H1 (cell line): ENCODE results near the gene LYL1. TPM values are rescaled to one million over a fixed set of nuclear protein-coding genes. Genes with fewer than 3 reads are reported as not detected.

Experiments
- CTCF ChIA-PET: fragments of 300-600 bp; sonication (Branson Sonifier 250); formaldehyde crosslinking; loops from one replicate; lab custom pipeline; 2021; ENCODE audit not compliant: partially characterized antibody; lab: Charles Lee
- POLR2A ChIA-PET: fragments of 300-600 bp; sonication (Branson Sonifier 250); formaldehyde crosslinking; loops from one replicate; lab custom pipeline; 2021; ENCODE audit warnings: inconsistent platforms; ENCODE audit not compliant: partially characterized antibody; lab: Charles Lee
- DNase-seq, 2 experiments: peaks; one replicate each; pipeline versions ENCODE4 v3.0.0 to v3.0.0-alpha.2; 2010 to 2022; ENCODE audit warnings: low spot score in 2 of 2, low read depth in 1 of 2, mixed read lengths in 1 of 2
- FAIRE-seq: peaks from 2 replicates; lab custom pipeline; 2011; peaks lifted over from hg19 to GRCh38; lab: Jason Lieb, UNC
- H2AFZ ChIP-seq: 2 replicates; pipeline ENCODE4 v1.8.1; 2012; ENCODE audit warnings: low read length, inconsistent platforms
- H2AK5ac ChIP-seq: 2 replicates; pipeline ENCODE4 v1.6.1; 2013; ENCODE audit warnings: low read depth, low read length
- H2BK120ac ChIP-seq: replicated peaks from 2 replicates; pipeline ENCODE3; 2013; ENCODE audit warnings: low read depth, low read length, inconsistent platforms
- H2BK12ac ChIP-seq: 2 replicates; pipeline ENCODE4 v1.6.1; 2013; ENCODE audit warnings: low read depth, low read length
- H2BK15ac ChIP-seq: 2 replicates; pipeline ENCODE4 v1.6.1; 2013; ENCODE audit warnings: low read length
- H2BK20ac ChIP-seq: 2 replicates; pipeline ENCODE4 v1.6.1; 2013; ENCODE audit warnings: low read length
- H2BK5ac ChIP-seq: 2 replicates; pipeline ENCODE4 v1.6.1; 2013; ENCODE audit warnings: low read depth, low read length
- H3K14ac ChIP-seq: 2 replicates; pipeline ENCODE4 v1.6.1; 2013; ENCODE audit warnings: inconsistent platforms; ENCODE audit not compliant: insufficient read length
- H3K18ac ChIP-seq: 2 replicates; pipeline ENCODE4 v1.6.1; 2013; ENCODE audit warnings: low read length; ENCODE audit errors: extremely low read depth
- H3K23ac ChIP-seq: 2 replicates; pipeline ENCODE4 v1.6.1; 2013; ENCODE audit warnings: inconsistent platforms; ENCODE audit not compliant: insufficient read length
- H3K23me2 ChIP-seq: 2 replicates; pipeline ENCODE4 v1.6.1; 2013; ENCODE audit warnings: low read depth, low read length
- H3K27ac ChIP-seq: 2 replicates; pipeline ENCODE4 v1.6.1; 2011; ENCODE audit warnings: low read depth, low read length, inconsistent platforms
- H3K27me3 ChIP-seq, 4 experiments: replicated peaks in 1 of 4; 1 replicate in 1 of 4; 2 replicates in 3 of 4; pipeline versions ENCODE4 v1.6.1 to v1.8.1; 2011 to 2013; ENCODE audit warnings: low read length in 3 of 4, mild to moderate bottlenecking in 3 of 4, inconsistent platforms in 2 of 4, mixed read lengths in 2 of 4, moderate library complexity in 1 of 4; ENCODE audit not compliant: control insufficient read depth in 3 of 4, insufficient read depth in 3 of 4; ENCODE audit errors: extremely low read depth in 1 of 4
- H3K36me3 ChIP-seq, 4 experiments: 2 replicates each; pipeline versions ENCODE4 v1.6.1 to v1.8.1; 2011 to 2013; ENCODE audit warnings: mild to moderate bottlenecking in 4 of 4, low read length in 3 of 4, moderate library complexity in 2 of 4, control low read depth in 1 of 4, inconsistent platforms in 1 of 4; ENCODE audit not compliant: insufficient read depth in 4 of 4, control insufficient read depth in 2 of 4
- H3K4ac ChIP-seq: replicated peaks from 2 replicates; pipeline ENCODE3; 2013; ENCODE audit warnings: low read length, low read depth, mixed read lengths, inconsistent platforms; ENCODE audit not compliant: insufficient read length
- H3K4me1 ChIP-seq, 4 experiments: replicated peaks in 1 of 4; 1 replicate in 1 of 4; 2 replicates in 3 of 4; pipeline versions ENCODE4 v1.6.1 to v1.8.1; 2011 to 2013; ENCODE audit warnings: low read length in 3 of 4, inconsistent platforms in 2 of 4, mixed read lengths in 1 of 4; ENCODE audit not compliant: insufficient read depth in 4 of 4, control insufficient read depth in 3 of 4
- H3K4me2 ChIP-seq, 2 experiments: 2 replicates each; pipeline versions ENCODE4 v1.6.1 to v1.8.1; 2011 to 2013; ENCODE audit warnings: low read depth in 2 of 2, low read length in 2 of 2, control low read depth in 1 of 2, inconsistent platforms in 1 of 2, mild to moderate bottlenecking in 1 of 2; ENCODE audit not compliant: insufficient read depth in 1 of 2
- H3K4me3 ChIP-seq, 4 experiments: fragments of 200-600, 300-600 bp in 1 of 4; sonication (generic), shearing (Covaris generic), sonication (Bioruptor Twin) in 1 of 4; 2 replicates each; pipeline versions ENCODE4 v1.5.1 to v1.8.1; 2011 to 2016; ENCODE audit warnings: low read length in 4 of 4, low read depth in 3 of 4, control low read depth in 2 of 4, inconsistent platforms in 2 of 4, mild to moderate bottlenecking in 2 of 4, mixed read lengths in 1 of 4, moderate library complexity in 1 of 4; ENCODE audit not compliant: insufficient read depth in 2 of 4; ENCODE audit errors: extremely low read depth in 1 of 4
- H3K56ac ChIP-seq: replicated peaks from 2 replicates; pipeline ENCODE3; 2013; ENCODE audit warnings: low read depth, mild to moderate bottlenecking, mixed read lengths, low read length, inconsistent platforms; ENCODE audit not compliant: insufficient read length
- H3K79me1 ChIP-seq: 2 replicates; pipeline ENCODE4 v1.6.1; 2013; ENCODE audit warnings: low read depth, low read length, control low read depth
- H3K79me2 ChIP-seq, 2 experiments: 2 replicates each; pipeline versions ENCODE4 v1.6.1 to v1.8.1; 2012 to 2013; ENCODE audit warnings: low read length in 2 of 2, mild to moderate bottlenecking in 2 of 2, inconsistent platforms in 1 of 2; ENCODE audit not compliant: insufficient read depth in 2 of 2, control insufficient read depth in 1 of 2
- H3K9ac ChIP-seq, 4 experiments: replicated peaks in 1 of 4; 1 replicate in 1 of 4; 2 replicates in 3 of 4; pipeline versions ENCODE4 v1.6.1 to v1.8.1; 2011 to 2013; ENCODE audit warnings: low read depth in 3 of 4, low read length in 3 of 4, control low read depth in 2 of 4, mild to moderate bottlenecking in 2 of 4, moderate library complexity in 2 of 4, inconsistent platforms in 1 of 4; ENCODE audit errors: extremely low read depth in 1 of 4
- H3K9me3 ChIP-seq, 2 experiments: 2 replicates each; pipeline versions ENCODE4 v1.6.1 to v1.8.1; 2012 to 2013; ENCODE audit warnings: mild to moderate bottlenecking in 2 of 2, moderate library complexity in 2 of 2, control low read depth in 1 of 2, inconsistent platforms in 1 of 2, low read depth in 1 of 2, low read length in 1 of 2, mixed read lengths in 1 of 2; ENCODE audit not compliant: insufficient read depth in 2 of 2
- H4K20me1 ChIP-seq, 2 experiments: replicated peaks in 1 of 2; 2 replicates each; pipeline versions ENCODE3 to v1.8.1; 2011 to 2013; ENCODE audit warnings: inconsistent platforms in 2 of 2, low read length in 2 of 2, mild to moderate bottlenecking in 1 of 2; ENCODE audit not compliant: insufficient read depth in 2 of 2, control insufficient read depth in 1 of 2
- H4K5ac ChIP-seq: 2 replicates; pipeline ENCODE4 v1.6.1; 2013; ENCODE audit warnings: low read length, low read depth, mixed read lengths, inconsistent platforms; ENCODE audit not compliant: insufficient read length
- H4K8ac ChIP-seq: 2 replicates; pipeline ENCODE4 v1.8.0; 2013; ENCODE audit warnings: mild to moderate bottlenecking, moderate library complexity, low read length, inconsistent platforms; ENCODE audit not compliant: insufficient read depth; ENCODE audit errors: extremely low read depth
- H4K91ac ChIP-seq: replicated peaks from 2 replicates; pipeline ENCODE3; 2013; ENCODE audit warnings: low read length, mixed read lengths, inconsistent platforms; ENCODE audit not compliant: insufficient read length
- BACH1 ChIP-seq: IDR thresholded peaks from 2 replicates; pipeline ENCODE4 v1.6.1; 2012; ENCODE audit warnings: low read length, improper control_type of control experiment
- CBX5 ChIP-seq: fragments of 300-800, 300-1000 bp; sonication (generic); IDR thresholded peaks from 2 replicates; pipeline ENCODE4 v1.7.1; 2016; ENCODE audit warnings: antibody characterized with exemption, low read length, low read depth
- CBX8 ChIP-seq: fragments of 300-800, 300-1000 bp; sonication (generic); IDR thresholded peaks from 2 replicates; pipeline ENCODE4 v1.7.1; 2016; ENCODE audit warnings: low read depth, low read length, borderline replicate concordance
- EGR1 ChIP-seq: IDR thresholded peaks from 2 replicates; pipeline ENCODE4 v1.6.1; 2011; ENCODE audit warnings: low read depth, low read length, borderline replicate concordance
- HDAC2 ChIP-seq, 2 experiments: fragments of 300-600 bp in 1 of 2; sonication (generic) in 1 of 2; IDR thresholded peaks; 2 replicates each; pipeline ENCODE4 v1.6.1; 2011 to 2012; ENCODE audit warnings: low read depth in 2 of 2, low read length in 2 of 2, mild to moderate bottlenecking in 2 of 2, moderate library complexity in 2 of 2, borderline replicate concordance in 1 of 2, inconsistent platforms in 1 of 2
- SP1 ChIP-seq: IDR thresholded peaks from 2 replicates; pipeline ENCODE4 v1.6.1; 2011; ENCODE audit warnings: low read depth, low read length
- SRF ChIP-seq: IDR thresholded peaks from 2 replicates; pipeline ENCODE4 v1.6.1; 2011; ENCODE audit warnings: mild to moderate bottlenecking, low read depth, low read length, moderate library complexity
- TAF1 ChIP-seq: IDR thresholded peaks from 2 replicates; pipeline ENCODE4 v1.6.1; 2011; ENCODE audit warnings: mild to moderate bottlenecking, low read depth, low read length
- ZNF274 ChIP-seq: IDR thresholded peaks from 2 replicates; pipeline ENCODE4 v1.7.0; 2012; ENCODE audit warnings: low read length, borderline replicate concordance; ENCODE audit errors: extremely low read depth
- WGBS, 2 experiments: shearing (Covaris generic) in 1 of 2; methylation state at CpG; one replicate each; pipeline versions ENCODE4 v1.1.6 to v1.1.7; 2013 to 2015; ENCODE audit warnings: low lambda C conversion rate in 2 of 2, mixed read lengths in 2 of 2, inconsistent platforms in 1 of 2, low coverage in 1 of 2, missing lambda C conversion rate in 1 of 2; ENCODE audit not compliant: insufficient replicate concordance in 2 of 2, insufficient coverage in 1 of 2, insufficient read length in 1 of 2; ENCODE audit errors: extremely low coverage in 1 of 2, missing lambda C conversion rate in 1 of 2; 5-methylcytosine and 5-hydroxymethylcytosine counted together
- polyA plus RNA-seq, 7 experiments: library from polyadenylated mRNA; depleted of rRNA in 3 of 7; stranded (reverse) in 5 of 7; unstranded in 2 of 7; fragments of >200 nt in 5 of 7; fragments of 200-250 nt in 2 of 7; gene quantifications; 1 replicate in 5 of 7; 2 replicates in 1 of 7; 4 replicates in 1 of 7; pipeline versions ENCODE4 v1.2.1 to v1.2.3, GENCODE V29; 2011 to 2013; ENCODE audit warnings: missing spikeins in 2 of 7, mixed read lengths in 2 of 7
- total RNA-seq: library from RNA; stranded (reverse); fragmentation: NEBNext Ultra II Directional; extraction: Animal tissue kit (Norgen Biotek cat#: 25700); gene quantifications from 2 replicates; pipeline ENCODE4 v1.2.1, GENCODE V29; 2021
- TF ChIP-seq, protein P1 (sequence below), 3 experiments: IDR thresholded peaks; 1 replicate in 2 of 3; 2 replicates in 1 of 3; pipeline versions ENCODE4 v1.5.1 to v1.6.1; 2011; ENCODE audit warnings: low read length in 3 of 3, mild to moderate bottlenecking in 3 of 3, inconsistent platforms in 2 of 3, low read depth in 1 of 3, moderate library complexity in 1 of 3; ENCODE audit not compliant: insufficient read depth in 1 of 3; ENCODE audit errors: control extremely low read depth in 1 of 3
- TF ChIP-seq, protein P2 (sequence below): IDR thresholded peaks from 2 replicates; pipeline ENCODE4 v1.6.1; 2011; ENCODE audit warnings: low read depth, mild to moderate bottlenecking, low read length; ENCODE audit not compliant: insufficient read depth

LYL1 gene
- total and polyA plus RNA-seq, 2 of the 8 experiments (the other 6 are each of a cell fraction or from before 2014, with no cell fraction given), result 0.58 to 0.76 TPM

GRCh38 chr19:13064092-13064489, 38.6 kb downstream of the LYL1 start:
- no peak overlapping the region for H3K4me2 ChIP-seq
- no peak for FAIRE-seq
- CTCF ChIA-PET, result interaction anchor here (0.6 to 48.8 kb wide), 9 partner anchors 9 to 99 kb away, joined by 3 to 1145 read pairs (median 6); no protein-coding TSS in a partner anchor
- TF ChIP-seq, protein P1, sequence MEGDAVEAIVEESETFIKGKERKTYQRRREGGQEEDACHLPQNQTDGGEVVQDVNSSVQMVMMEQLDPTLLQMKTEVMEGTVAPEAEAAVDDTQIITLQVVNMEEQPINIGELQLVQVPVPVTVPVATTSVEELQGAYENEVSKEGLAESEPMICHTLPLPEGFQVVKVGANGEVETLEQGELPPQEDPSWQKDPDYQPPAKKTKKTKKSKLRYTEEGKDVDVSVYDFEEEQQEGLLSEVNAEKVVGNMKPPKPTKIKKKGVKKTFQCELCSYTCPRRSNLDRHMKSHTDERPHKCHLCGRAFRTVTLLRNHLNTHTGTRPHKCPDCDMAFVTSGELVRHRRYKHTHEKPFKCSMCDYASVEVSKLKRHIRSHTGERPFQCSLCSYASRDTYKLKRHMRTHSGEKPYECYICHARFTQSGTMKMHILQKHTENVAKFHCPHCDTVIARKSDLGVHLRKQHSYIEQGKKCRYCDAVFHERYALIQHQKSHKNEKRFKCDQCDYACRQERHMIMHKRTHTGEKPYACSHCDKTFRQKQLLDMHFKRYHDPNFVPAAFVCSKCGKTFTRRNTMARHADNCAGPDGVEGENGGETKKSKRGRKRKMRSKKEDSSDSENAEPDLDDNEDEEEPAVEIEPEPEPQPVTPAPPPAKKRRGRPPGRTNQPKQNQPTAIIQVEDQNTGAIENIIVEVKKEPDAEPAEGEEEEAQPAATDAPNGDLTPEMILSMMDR (IDR thresholded peaks at IDR 0.05; ENCODE audit: control extremely low read depth in 1 of 3, insufficient read depth in 1 of 3, low read depth in 1 of 3, low read length in 3 of 3), result no peak
- no peak for TF ChIP-seq TAF1
- TF ChIP-seq CBX8, result no peak
- no peak for TF ChIP-seq EGR1
- TF ChIP-seq HDAC2 (IDR thresholded peaks at IDR 0.05; ENCODE audit: borderline replicate concordance in 1 of 2, low read depth in 2 of 2, low read length in 2 of 2), result no peak
- no peak for TF ChIP-seq BACH1
- no peak for TF ChIP-seq CBX5
- TF ChIP-seq ZNF274, result no peak
- TF ChIP-seq, protein P2, sequence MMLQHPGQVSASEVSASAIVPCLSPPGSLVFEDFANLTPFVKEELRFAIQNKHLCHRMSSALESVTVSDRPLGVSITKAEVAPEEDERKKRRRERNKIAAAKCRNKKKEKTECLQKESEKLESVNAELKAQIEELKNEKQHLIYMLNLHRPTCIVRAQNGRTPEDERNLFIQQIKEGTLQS, result no peak
- no peak for TF ChIP-seq SP1
- no peak for TF ChIP-seq SRF

More at GRCh38 chr19:13064092-13064489, 38.6 kb downstream of the LYL1 start:
- Histone ChIP-seq H4K5ac (no peak overlapping the region), H3K27ac (no peak overlapping the region), H3K9ac (no peak overlapping the region), H4K8ac (no peak overlapping the region), H3K18ac (no peak overlapping the region), H3K23ac (no peak overlapping the region), H3K79me1 (no peaks in the 10 kb centered on the region), H2BK20ac (no peak overlapping the region), H2BK15ac (no peak overlapping the region), H2BK12ac (no peak overlapping the region), H3K23me2 (peaks cover 6% of the 10 kb centered on the region; the same call in 1 of the 2 replicates), H3K27me3 (peaks cover 31 to 51% (median 44%) of the 10 kb centered on the region in 4 experiments), H4K91ac (no peak overlapping the region), H3K79me2 (no peaks in the 10 kb centered on the region), H3K4ac (no peak overlapping the region), H2BK120ac (no peak overlapping the region), H3K4me1 (peaks cover 0 to 9% (median 3%) of the 10 kb centered on the region in 4 experiments; a peak in 4 of 7 replicates), H4K20me1 (peaks cover 0 to 3% of the 10 kb centered on the region in 2 experiments), H3K4me3 (no peak overlapping the region), H3K14ac (no peak overlapping the region), H2AFZ (no peak overlapping the region), H3K56ac (no peak overlapping the region), H2BK5ac (no peak overlapping the region), H3K9me3 (no peaks in the 10 kb centered on the region), H2AK5ac (no peak overlapping the region), H3K36me3 (no peaks in the 10 kb centered on the region)
- 86% methylated on average over 6 of the region's 6 CpGs; no CpG with 5 or more reads in 1 of the 2 experiments for WGBS, 2 experiments
- no peak for DNase-seq
- POLR2A ChIA-PET, result no interaction called here
